GM12874 (cell line): ENCODE measurements around the gene ABCA4.

Experiments used
- CTCF ChIP-seq: IDR thresholded peaks from 2 replicates; pipeline ENCODE4 v1.5.1; 2011; ENCODE audit warnings: low read depth, mild to moderate bottlenecking, control low read depth, low read length, moderate library complexity; ENCODE audit not compliant: insufficient read depth

Gene ABCA4

GRCh38 chr1:94084547-94084946 is 36.4 kb downstream of the ABCA4 start:
- TF ChIP-seq CTCF = no peak

- TF ChIP-seq CTCF = no peak
These were observed 36.9 kb downstream of the ABCA4 start for GRCh38 chr1:94084085-94084484.

GRCh38 chr1:94083681-94084080 is 37.3 kb downstream of the ABCA4 start:
- TF ChIP-seq CTCF = no peak

GRCh38 chr1:94081566-94082344 is 39.2 kb downstream of the ABCA4 start:
- no peak for TF ChIP-seq CTCF

- TF ChIP-seq CTCF = no peak
These were observed 41.0 kb downstream of the ABCA4 start for GRCh38 chr1:94079989-94080388.

GRCh38 chr1:94079080-94079940 is 41.6 kb downstream of the ABCA4 start:
- no peak for TF ChIP-seq CTCF

- TF ChIP-seq CTCF = no peak
These were observed 48.0 kb downstream of the ABCA4 start for GRCh38 chr1:94072840-94073522.
